ENCODE measurements around the gene TSPEAR.

DNA sequence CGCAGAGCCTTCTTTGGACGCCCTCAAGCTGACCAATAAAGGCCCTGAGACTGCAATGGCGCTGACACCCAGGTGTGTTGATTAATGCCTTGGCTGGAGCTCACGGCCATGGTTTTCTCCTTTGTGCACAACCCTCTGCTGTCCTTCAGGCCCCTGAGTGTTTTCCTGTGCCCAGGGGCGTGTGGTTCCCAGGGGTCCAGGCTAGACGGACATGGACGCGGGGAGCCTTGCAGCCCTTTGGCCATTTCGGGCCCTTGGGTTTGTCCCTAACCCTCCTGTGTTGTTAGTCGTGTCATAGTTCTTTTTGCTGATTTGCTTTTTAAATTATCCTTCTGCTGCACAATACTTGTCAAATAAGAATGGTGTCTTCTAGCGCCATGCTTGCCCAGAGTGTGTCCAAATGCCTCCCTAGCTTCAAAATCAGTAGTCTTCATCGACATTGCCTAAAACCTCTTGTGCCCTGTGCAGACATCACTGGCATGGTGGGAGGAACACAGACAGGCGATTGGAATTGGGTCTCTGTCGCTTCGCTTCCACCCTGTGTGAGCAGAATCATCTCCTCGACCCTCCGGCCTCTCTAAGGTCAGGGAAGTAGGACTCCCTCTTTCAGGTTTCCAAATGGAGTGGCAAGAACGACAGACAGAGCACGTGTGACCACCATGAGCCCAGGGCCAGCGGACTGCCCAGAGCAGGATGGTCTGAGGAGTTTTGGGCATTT is 135.9 kb downstream of the TSPEAR start:
- TF ChIP-seq, protein P1, sequence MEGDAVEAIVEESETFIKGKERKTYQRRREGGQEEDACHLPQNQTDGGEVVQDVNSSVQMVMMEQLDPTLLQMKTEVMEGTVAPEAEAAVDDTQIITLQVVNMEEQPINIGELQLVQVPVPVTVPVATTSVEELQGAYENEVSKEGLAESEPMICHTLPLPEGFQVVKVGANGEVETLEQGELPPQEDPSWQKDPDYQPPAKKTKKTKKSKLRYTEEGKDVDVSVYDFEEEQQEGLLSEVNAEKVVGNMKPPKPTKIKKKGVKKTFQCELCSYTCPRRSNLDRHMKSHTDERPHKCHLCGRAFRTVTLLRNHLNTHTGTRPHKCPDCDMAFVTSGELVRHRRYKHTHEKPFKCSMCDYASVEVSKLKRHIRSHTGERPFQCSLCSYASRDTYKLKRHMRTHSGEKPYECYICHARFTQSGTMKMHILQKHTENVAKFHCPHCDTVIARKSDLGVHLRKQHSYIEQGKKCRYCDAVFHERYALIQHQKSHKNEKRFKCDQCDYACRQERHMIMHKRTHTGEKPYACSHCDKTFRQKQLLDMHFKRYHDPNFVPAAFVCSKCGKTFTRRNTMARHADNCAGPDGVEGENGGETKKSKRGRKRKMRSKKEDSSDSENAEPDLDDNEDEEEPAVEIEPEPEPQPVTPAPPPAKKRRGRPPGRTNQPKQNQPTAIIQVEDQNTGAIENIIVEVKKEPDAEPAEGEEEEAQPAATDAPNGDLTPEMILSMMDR (IDR thresholded peaks at IDR 0.05; ENCODE audit: low read depth, low read length, poor library complexity, severe bottlenecking) = no peak
- TF ChIP-seq EZH2phosphoT487 (IDR thresholded peaks at IDR 0.05; ENCODE audit: borderline replicate concordance, low read length) = no peak

All from DOHH2 (cell line).